Pulmonary artery endothelial cell (primary cell): ENCODE measurements around the gene GTPBP8. TPM values are rescaled to one million over a fixed set of nuclear protein-coding genes. Genes with fewer than 3 reads are reported as not detected.
"Not testable (repeated sequence)": the region's sequence is repeated elsewhere in the genome, so short reads cannot be mapped to it uniquely, and the experiment has no call there.

Experiments
- DNase-seq: peaks from one replicate; pipeline ENCODE4 v3.0.0-alpha.2; 2011; ENCODE audit warnings: low read depth, low spot score
- total RNA-seq: library from RNA; depleted of rRNA; stranded (reverse); fragments of >200 nt; gene quantifications from 2 replicates; pipeline ENCODE4 v1.2.3, GENCODE V29; 2014

Gene GTPBP8
- total RNA-seq, 1 donor from 2014 or later, result 42.8 TPM

DNA sequence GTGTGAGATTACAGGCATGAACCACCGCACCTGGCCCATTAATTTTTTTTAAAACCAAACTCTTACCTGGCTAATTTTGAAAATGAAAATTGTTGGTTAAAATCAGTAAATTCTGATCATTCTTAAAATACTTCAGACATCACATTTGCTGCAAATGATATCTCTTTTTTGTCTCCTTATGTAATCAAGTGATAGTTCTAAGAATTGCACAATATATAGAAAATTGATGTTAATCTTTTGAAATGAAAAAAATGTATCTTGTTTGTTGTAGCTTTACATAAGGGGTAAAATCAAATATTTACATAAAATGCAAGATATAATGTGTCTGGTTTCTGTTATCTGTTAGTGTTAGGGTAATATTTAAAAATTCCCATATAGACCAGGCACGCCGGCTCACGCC lies 5.0 kb downstream of the GTPBP8 start:
- no peak for DNase-seq

DNA sequence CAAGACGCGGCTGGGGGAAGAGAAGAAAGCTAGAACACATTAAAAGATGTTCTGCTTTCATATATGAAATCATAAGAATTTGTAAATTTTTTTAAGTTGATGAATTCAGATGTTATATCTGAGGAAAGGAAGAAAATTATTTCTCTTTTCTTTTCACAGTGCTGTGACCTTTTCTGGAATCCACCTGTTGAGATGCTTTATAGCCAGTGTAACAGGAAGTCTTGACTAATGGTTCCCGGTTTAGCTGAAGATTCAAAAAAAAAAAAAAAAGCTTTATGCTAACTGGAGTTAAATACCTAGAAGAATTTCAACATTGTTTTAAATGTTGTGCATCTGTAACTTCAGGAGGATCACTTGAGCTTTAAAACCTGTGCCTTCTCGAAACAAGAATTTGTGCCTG lies 9.9 kb downstream of the GTPBP8 start:
- DNase-seq, result no peak

DNA sequence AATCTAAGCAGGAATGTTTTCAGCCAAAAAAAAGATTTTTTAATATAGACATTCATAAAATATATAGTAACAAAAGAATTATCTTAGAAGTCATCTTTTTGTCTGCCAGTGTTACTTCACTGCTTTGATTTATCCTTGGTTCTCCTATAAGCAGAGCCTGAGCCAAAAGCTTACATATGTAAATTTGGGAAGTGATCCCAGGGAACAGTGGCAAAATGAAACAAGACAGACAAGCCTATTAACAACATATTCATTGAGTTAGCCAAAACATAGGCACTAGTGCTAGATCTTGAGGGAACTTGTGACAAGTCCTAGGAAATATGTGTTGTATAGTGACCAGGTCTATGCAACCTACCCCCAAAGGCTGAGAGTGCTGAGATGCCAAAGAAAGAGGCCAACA lies 11.3 kb downstream of the GTPBP8 start:
- DNase-seq, result no peak

DNA sequence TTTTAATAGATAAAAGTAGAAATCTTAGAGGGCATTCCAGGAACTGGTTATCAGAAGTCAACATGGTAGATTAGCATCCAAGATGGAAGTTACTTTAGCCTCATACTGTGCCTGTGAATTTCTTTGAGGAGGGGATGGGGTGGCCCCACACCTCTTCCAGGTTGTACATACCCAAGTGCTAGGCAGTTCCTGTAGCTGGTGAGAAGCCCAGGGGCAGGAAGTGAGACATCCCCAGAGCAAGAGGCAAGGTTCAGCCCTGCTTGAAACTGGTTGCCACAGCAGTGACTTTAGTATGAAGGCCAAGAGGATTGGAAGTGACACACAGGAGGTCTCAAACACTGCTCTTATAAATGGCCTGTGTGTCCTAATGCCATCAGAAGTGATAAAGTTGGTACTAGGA lies 11.9 kb downstream of the GTPBP8 start:
- no peak for DNase-seq

DNA sequence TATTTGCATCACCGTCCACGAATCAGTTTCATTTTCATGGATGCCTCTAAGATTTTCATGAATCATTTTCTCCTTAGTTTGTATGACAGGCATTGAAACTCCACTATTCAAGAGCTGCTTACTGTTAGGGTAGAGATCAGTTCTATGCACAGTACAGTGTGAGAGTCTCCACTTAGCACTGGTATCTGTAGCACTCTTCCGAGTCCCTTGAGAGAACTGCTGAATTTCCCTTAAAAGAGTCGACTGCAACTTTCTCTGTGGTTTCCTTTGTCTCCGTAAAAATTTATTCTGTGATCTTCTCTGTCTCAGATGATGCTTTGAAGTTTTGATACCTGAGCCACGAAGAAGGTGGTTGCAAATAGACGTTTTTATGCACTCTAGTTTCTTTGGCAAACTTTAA lies 14.8 kb downstream of the GTPBP8 start:
- no peak for DNase-seq

DNA sequence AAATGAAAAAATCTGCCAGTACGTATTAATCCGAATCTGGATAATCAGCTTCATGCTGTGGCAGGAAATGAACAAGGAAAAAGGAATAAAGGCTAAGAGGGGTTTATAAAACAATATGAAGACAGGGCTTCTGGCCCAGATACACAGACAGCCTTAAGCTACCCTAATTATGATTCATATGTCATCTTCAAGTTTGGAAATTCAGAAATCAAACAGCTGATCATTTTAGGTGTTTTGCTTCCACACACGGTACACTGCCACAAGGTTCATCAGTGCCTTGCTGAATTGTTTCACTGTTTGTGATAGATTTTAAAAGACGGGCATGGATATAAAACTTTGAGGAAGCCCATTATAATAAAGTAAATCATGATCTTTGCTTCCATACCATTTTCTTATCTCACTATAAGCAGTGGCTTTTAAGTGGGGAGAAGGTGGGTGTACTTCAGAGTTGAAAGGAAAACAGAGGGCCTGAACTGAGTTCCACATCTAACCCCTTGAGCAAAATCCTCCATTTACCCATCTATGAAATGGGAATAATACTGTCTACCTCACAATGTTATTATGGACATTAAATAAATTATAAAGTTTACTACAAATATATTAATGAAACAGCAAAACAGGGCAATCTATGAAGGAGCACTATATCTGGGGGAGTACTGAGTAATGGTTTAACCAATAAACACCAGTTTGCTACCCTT lies 15.7 kb downstream of the GTPBP8 start:
- DNase-seq, result no peak

DNA sequence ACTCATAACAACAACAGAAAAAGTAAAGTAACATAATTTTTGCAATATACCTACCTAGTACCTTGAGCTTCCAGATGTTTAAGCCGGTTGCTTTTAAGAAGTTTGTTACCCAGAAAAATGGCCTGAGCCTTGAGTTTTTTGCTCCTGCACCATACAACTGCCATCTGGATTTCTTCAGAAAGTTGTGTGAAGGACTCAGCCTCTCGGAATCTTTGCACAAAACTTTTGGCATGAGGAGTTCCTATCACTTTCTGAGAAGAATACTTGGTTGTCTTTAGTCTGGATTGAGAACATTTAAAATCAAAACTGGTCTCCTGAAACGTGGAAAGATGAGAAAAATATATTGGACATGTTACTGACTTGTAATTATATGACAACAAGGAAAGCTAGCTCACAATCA lies 17.3 kb downstream of the GTPBP8 start:
- no peak for DNase-seq

DNA sequence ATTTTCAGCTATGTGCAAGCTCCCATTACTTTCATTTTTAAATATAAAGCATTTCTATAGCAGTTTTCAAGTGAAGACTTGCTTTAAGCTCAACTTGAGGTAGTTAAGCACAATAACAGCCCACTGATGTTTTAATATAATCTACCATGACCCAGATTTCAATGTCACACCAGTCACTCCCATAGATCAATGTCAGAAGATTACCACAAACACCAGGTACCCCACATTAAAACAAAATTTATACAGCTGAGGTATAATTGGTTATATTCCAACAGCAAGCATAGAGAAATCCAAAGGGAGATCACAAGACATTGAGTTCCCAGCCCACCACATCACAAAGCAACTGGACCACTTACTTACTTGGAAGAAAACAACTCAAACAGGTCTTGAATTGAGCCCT lies 22.8 kb downstream of the GTPBP8 start:
- no peak for DNase-seq

DNA sequence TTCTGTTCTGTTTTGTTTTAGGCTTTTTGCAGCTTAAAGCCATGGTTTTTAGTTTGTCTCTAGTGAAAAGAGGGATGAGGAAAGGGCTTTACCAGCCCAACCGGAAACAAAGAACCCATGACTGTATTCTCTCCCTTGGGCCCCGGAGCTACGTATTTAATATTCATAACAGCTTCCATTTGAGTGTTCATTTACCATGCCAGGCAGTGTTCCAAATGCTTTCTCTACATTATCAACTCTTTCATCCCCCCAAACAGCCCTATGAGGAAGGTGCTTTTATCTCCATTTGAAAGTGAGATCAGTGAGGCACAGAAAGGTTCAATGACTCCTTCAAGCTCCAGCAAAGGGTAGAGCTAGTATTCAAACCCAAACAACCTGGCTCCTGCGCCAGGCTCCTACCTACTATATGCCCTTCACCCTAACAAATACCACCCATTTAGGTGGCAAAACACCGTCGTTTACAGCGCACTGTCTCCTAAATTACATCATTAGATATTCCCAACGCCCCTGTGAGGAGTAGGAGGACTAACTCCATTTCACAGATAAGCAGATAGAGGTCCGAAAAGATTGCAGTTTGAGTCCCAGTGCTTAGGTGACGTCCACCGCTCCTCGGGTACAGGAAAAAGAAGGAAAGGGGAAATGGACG lies 27.9 kb downstream of the GTPBP8 start:
- no peak for DNase-seq

DNA sequence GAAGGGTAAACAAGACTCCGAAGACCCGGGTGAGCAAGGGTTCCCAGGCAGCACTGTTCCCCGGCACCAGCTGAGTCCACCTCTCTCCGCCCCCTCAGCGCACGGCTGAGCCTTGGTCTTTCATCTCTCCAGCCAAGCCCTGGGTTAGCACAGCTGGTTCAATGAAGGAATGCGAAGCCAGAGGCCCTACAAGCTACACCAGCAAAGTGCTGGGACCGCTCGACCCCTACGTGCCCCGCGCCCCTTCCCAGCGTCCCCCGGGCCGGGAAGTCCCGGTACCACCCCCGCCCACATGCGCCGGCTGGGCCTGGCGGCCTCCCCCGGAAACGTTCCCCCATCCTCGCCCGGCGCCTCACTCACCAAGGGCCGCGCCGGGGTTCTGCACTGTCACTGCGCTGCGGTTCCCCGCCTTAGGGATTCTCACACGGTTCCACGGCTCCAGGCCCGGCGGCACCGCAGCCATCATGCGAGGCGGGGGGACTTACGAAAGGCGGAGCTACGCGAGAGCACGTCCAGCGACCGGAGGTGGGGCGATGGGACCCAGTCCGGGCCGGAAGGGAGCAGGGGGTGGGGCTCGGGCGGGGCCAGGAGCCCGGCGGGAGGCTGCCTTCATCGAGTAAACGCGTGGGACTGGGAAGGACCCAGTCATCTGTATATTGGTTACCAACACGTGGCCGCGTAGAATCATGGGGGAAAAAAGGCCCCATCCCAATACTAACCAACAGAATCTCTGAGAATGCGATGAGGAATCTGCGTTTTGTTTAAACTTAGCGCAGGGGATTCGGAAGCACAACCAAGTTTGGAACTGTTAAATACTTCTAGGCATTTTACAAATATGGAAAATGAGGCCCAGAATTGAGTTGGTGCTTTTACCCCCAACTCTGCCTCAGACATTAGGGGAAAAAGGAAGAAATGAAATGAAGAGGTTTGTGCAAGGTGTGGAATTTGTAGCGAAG lies 28.7 kb downstream of the GTPBP8 start:
- DNase-seq, result peak; percentile 76

DNA sequence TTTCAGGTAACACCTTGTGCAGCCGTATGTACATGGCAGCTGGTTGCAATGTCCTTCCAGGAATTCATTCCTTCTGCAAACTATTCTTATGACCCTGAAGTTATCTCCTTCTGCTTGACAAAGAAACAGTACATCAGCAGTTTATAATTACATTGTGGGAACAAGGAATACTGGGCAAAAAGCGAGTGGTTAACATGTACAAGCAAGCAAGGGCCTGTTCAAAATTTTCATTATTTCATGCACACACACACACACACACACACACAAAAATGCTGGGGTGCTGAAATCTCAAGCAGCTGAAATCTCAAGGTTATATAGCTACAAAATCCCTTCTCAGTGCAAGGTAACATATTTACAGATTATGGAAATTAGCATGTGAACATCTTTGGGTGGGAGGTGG lies 30.7 kb downstream of the GTPBP8 start:
- no peak for DNase-seq

DNA sequence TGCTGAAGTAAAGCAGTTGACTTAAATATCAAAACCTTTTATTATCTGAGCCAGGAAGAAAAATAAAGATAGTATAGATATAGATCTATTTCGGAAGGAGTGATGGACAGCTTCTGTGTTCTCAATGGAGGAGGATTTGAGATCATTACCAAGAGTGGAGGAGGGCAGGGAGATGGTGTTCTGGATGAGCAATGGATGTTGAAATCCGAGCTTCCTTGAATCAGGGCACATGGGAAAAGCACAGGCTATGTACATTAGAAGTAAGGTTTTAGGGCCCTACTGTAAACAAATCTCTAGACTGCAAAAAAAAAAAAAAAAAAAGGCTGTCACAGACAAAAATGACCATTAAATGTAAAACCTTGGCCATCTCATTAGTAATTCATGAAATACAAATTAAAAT lies 43.2 kb downstream of the GTPBP8 start:
- DNase-seq, result no peak

DNA sequence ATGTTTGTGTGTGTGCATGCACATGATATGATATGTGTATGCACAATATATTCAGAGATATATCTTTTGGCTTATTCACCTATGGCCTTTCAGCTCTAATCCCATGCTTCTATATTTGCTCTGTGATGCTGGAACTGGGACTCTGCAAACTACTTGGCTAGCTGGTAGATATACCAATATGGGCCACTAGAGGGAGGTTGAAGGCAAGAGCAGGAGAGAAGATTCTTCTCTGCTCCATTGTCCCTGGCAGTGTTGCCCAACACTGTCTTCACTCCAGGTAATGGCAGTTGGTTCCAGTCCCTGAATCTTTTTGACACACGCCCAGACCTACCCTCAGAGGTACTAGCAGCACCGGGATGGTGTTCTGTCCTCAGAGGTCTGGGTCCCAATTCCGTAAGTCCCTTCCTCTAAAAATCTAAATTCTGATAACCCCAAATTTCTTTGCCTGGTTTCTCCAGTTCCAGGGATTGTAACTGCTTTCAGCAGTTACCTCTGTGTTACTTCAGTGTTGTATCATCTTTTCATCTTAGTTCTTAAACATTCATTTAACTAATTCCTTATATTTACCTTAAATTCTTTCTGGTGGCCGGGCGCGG lies 44.7 kb downstream of the GTPBP8 start:
- no peak for DNase-seq

DNA sequence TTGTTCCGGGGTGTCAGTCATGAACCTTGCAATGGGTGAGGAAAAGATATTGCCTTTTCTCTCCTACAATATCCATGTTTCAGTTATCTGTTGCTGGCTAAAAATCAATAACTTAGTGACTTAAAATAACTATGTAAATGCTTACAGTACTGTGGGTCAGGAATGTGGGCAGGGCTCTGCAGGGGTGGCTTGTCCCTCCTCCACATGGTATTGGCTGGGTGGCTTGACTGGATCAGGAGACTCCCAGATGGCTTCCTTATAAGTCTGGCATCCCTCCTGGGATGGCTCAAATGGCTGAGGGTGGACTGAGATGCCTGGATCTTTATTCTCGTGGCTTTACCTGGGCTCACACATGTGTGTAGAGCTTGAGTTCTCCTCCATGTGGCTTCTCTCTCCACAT lies 47.5 kb downstream of the GTPBP8 start:
- no peak for DNase-seq

DNA sequence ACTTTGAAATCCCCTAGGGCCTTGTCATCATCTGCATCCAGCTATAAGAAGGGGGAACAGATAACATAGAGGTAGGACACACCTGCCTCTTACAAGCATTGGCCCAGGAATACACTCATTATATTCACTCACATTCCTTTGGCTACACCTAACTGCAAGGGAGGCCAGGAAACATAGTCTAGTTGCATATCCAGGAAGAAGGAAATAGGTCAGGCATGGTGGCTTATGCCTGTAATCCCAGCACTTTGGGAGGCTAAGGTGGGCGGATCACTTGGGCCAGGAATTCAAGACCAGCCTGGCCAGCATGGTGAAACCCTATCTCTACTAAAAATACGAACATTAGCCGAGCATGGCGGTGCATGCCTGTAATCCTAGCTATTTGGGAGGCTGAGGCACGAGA lies 48.8 kb downstream of the GTPBP8 start:
- no peak for DNase-seq

DNA sequence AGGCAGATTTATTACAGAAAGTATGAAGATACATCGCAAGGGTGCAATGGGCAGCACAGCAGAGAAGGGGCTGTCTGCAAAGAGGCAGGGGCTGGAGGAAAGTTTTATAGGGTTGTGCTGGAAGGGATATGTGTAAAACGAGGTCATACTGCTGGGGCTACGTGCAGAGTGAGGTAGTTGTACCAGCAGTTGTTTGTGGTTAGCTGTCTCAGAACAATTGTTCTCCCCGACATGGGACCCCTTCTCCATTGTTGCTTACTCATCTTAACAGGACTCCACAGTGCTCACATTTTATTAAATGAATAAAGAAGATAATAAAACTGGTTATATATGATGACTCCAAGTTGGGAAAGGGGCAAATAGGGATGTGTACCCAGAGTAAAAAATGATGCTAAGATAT lies 49.4 kb downstream of the GTPBP8 start:
- no peak for DNase-seq

DNA sequence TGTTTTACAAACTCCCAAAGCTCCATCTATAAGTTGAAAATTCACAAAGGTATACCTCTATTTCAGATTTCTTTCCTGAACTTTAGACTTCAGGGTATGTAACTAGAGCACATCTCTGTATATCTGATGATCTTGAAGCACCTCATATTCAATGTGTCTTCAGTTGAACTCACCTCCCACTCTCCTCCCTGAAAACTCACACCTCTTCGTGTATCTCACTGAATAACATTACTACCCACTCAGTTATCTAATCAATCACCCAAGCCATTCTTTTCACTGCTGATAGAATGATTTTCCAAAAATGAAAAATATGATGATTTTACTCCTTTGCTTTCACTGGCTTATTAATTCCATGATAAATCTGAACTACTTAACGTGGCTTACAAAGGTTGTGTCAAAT lies 52.9 kb downstream of the GTPBP8 start:
- no peak for DNase-seq

DNA sequence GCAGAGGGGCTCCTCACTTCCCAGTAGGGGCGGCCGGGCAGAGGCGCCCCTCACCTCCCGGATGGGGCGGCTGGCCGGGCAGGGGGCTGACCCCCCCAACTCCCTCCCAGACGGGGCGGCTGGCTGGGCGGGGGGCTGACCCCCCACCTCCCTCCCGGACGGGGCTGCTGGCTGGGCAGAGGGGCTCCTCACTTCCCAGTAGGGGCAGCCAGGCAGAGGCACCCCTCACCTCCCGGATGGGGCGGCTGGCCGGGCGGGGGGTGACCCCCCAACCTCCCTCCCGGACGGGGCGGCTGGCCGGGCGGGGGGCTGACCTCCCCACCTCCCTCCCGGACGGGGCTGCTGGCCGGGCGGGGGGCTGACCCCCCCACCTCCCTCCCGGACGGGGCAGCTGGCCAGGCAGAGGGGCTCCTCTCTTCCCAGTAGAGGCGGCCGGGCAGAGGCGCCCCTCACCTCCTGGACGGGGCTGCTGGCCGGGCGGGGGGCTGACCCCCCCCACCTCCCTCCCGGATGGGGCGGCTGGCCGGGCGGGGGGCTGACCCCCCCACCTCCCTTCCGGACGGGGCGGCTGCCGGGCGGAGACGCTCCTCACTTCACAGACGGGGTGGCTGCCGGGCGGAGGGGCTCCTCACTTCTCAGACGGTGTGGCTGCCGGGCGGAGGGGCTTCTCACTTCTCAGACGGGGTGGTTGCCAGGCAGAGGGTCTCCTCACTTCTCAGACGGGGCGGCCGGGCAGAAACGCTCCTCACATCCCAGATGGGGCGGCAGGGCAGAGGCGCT lies 55.6 kb downstream of the GTPBP8 start:
- DNase-seq, result not testable (repeated sequence)

DNA sequence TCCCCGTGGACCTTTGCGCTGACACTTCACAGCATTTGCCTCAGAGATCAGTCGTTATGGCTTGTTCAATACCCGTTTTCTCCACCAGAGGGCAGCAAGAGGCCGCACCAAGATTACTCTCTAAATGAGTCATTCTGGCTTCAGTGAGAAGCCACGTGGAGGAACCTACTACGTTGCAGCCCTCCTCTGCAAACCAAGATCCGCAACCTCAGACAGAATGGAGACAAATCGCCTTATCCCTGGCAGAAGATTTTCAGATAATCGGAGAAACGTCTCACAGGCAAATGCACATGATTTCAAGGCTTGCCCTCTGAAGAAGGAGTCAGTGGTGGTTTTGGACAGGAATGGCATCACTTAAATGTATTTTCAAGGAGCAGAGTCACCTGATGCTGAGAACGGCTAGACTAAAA lies 60.5 kb downstream of the GTPBP8 start:
- DNase-seq, result peak; percentile 13
